Neural progenitor cell (in vitro differentiated cells): ENCODE data around the gene STK4. TPM values are rescaled to one million over a fixed set of nuclear protein-coding genes. Genes with fewer than 3 reads are reported as not detected.

Source experiments
- DNase-seq: peaks from one replicate; pipeline ENCODE4 v3.0.0-alpha.2; 2016; ENCODE audit warnings: low spot score
- H2AFZ ChIP-seq: fragments of 200-600 bp; sonication (generic); replicated peaks from 2 replicates; pipeline ENCODE4 v1.6.1; 2016; ENCODE audit warnings: antibody characterized with exemption
- H3F3A ChIP-seq: fragments of 200-600 bp; sonication (generic); 2 replicates; pipeline ENCODE4 v1.6.1; 2016; ENCODE audit warnings: antibody characterized with exemption, low read depth
- H3K27ac ChIP-seq: fragments of 200-600 bp; sonication (generic); 2 replicates; pipeline ENCODE4 v1.5.1; 2016; ENCODE audit warnings: mild to moderate bottlenecking
- H3K27me3 ChIP-seq: fragments of 200-600 bp; sonication (generic); 2 replicates; pipeline ENCODE4 v1.6.1; 2016; ENCODE audit warnings: mild to moderate bottlenecking, moderate library complexity
- H3K36me3 ChIP-seq: fragments of 200-600 bp; sonication (generic); 2 replicates; pipeline ENCODE4 v1.5.1; 2016
- H3K4me1 ChIP-seq: fragments of 200-600 bp; sonication (generic); 2 replicates; pipeline ENCODE4 v1.6.1; 2016; ENCODE audit warnings: mixed run types
- H3K4me2 ChIP-seq: fragments of 200-600 bp; sonication (generic); 2 replicates; pipeline ENCODE4 v1.6.1; 2016
- H3K4me3 ChIP-seq: fragments of 200-600 bp; sonication (generic); 2 replicates; pipeline ENCODE4 v1.5.1; 2016
- H3K79me2 ChIP-seq: fragments of 200-600 bp; sonication (generic); 2 replicates; pipeline ENCODE4 v1.6.1; 2016; ENCODE audit warnings: low read depth
- H3K9ac ChIP-seq: fragments of 200-600 bp; sonication (generic); 2 replicates; pipeline ENCODE4 v1.6.1; 2016
- H3K9me3 ChIP-seq: fragments of 200-600 bp; sonication (generic); 2 replicates; pipeline ENCODE4 v1.5.1; 2016; ENCODE audit warnings: low read depth
- H4K20me1 ChIP-seq: fragments of 200-600 bp; sonication (generic); 2 replicates; pipeline ENCODE4 v1.6.1; 2016; ENCODE audit warnings: low read depth
- H3K27ac Mint-ChIP-seq: 3 replicates; pipeline ENCODE4 v1.8.0; 2021; ENCODE audit warnings: mixed read lengths
- H3K27me3 Mint-ChIP-seq: 2 replicates; pipeline ENCODE4 v1.8.0; 2022; ENCODE audit warnings: low read depth, mild to moderate bottlenecking, inconsistent platforms, moderate library complexity, mixed read lengths; ENCODE audit not compliant: insufficient read depth
- H3K36me3 Mint-ChIP-seq: 3 replicates; pipeline ENCODE4 v1.8.0; 2021; ENCODE audit warnings: mixed read lengths
- H3K4me1 Mint-ChIP-seq: 3 replicates; pipeline ENCODE4 v1.8.0; 2021; ENCODE audit warnings: mixed read lengths
- H3K4me3 Mint-ChIP-seq: 3 replicates; pipeline ENCODE4 v1.8.0; 2021; ENCODE audit warnings: mild to moderate bottlenecking, moderate library complexity, mixed read lengths
- H3K9me3 Mint-ChIP-seq: 3 replicates; pipeline ENCODE4 v1.8.0; 2020; ENCODE audit warnings: mixed read lengths
- EZH2 ChIP-seq: fragments of 200-600 bp; sonication (generic); IDR thresholded peaks from 2 replicates; pipeline ENCODE4 v1.6.1; 2017; ENCODE audit warnings: antibody characterized with exemption, mild to moderate bottlenecking, moderate library complexity
- EZH2phosphoT487 ChIP-seq: fragments of 200-600 bp; sonication (generic); IDR thresholded peaks from 2 replicates; pipeline ENCODE4 v1.6.1; 2017; ENCODE audit warnings: antibody characterized with exemption
- total RNA-seq: library from RNA; depleted of rRNA; stranded (reverse); fragments of >200 nt; gene quantifications from 2 replicates; pipeline ENCODE4 v1.2.3, GENCODE V29; 2015; ENCODE audit warnings: low replicate concordance
- TF ChIP-seq, protein P1 (sequence below): fragments of 200-600 bp; sonication (generic); IDR thresholded peaks from 2 replicates; pipeline ENCODE4 v1.5.1; 2017; ENCODE audit warnings: antibody characterized with exemption, mild to moderate bottlenecking

Gene STK4
- total RNA-seq, 1 donor from 2014 or later = 46.1 TPM

DNA sequence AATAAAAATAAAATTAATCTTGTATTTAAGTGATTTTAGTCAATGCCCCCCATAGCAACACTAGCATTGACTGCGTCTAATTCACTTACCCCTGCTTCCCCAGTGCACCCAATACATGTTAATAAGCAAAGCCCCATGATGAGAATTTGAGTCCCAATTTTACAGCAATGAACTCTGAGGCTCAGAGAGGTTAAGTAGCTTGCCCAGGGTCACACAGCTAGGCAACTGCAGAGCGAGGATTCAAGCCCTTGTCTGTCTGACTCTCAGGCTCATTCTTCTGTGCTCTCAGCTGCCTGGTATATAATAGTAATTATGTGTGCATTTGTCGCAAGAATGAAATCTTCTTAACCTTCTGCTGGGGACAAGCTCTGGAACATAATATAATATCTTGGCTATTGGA lies 48.0 kb upstream of the STK4 start:
- Histone ChIP-seq H3K4me3 (no peak overlapping the region), H3K36me3 (no peaks in the 10 kb centered on the region), H3K4me2 (no peak overlapping the region), H3K79me2 (no peaks in the 10 kb centered on the region), H2AFZ (no peak overlapping the region), H3K27me3 (no peaks in the 10 kb centered on the region), H3K4me1 (no peaks in the 10 kb centered on the region), H4K20me1 (peaks cover 12% of the 10 kb centered on the region), H3K9ac (no peak overlapping the region), H3F3A (peaks cover 9% of the 10 kb centered on the region), H3K9me3 (no peaks in the 10 kb centered on the region), H3K27ac (no peak overlapping the region)
- no peak overlapping the region for H3K27ac Mint-ChIP-seq
- H3K27me3 Mint-ChIP-seq = no peaks in the 10 kb centered on the region
- H3K9me3 Mint-ChIP-seq = no peaks in the 10 kb centered on the region
- no peak for TF ChIP-seq EZH2
- no peak for TF ChIP-seq EZH2phosphoT487
- TF ChIP-seq, protein P1, sequence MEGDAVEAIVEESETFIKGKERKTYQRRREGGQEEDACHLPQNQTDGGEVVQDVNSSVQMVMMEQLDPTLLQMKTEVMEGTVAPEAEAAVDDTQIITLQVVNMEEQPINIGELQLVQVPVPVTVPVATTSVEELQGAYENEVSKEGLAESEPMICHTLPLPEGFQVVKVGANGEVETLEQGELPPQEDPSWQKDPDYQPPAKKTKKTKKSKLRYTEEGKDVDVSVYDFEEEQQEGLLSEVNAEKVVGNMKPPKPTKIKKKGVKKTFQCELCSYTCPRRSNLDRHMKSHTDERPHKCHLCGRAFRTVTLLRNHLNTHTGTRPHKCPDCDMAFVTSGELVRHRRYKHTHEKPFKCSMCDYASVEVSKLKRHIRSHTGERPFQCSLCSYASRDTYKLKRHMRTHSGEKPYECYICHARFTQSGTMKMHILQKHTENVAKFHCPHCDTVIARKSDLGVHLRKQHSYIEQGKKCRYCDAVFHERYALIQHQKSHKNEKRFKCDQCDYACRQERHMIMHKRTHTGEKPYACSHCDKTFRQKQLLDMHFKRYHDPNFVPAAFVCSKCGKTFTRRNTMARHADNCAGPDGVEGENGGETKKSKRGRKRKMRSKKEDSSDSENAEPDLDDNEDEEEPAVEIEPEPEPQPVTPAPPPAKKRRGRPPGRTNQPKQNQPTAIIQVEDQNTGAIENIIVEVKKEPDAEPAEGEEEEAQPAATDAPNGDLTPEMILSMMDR = no peak
- no peaks in the 10 kb centered on the region for H3K4me1 Mint-ChIP-seq
- no peak overlapping the region for H3K4me3 Mint-ChIP-seq
- no peak for DNase-seq
- peaks cover 5% of the 10 kb centered on the region for H3K36me3 Mint-ChIP-seq

DNA sequence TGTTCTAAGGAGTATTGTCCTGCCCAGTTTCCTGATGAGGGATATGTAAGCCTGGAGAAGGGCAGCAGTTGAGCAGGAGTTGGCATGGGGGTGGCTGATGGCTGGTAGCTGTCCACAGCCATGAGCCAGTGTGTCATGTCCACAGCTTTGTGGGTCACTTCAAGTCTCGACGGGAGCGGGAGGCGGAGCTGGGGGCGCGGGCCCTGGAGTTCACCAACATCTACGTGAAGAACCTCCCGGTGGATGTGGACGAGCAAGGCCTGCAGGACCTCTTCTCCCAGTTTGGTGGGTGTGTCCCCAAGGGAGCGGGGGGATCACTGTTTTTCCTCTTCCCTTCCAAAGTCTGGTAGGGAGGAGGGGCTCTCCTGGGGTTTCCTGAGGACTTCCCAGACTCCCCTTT lies 47.6 kb upstream of the STK4 start:
- H3K4me3 ChIP-seq = no peak overlapping the region
- H3K4me1 ChIP-seq = no peaks in the 10 kb centered on the region
- Mint-ChIP-seq H3K27ac (no peak overlapping the region), H3K36me3 (peaks cover 5% of the 10 kb centered on the region), H3K27me3 (no peaks in the 10 kb centered on the region), H3K9me3 (no peaks in the 10 kb centered on the region), H3K4me3 (no peak overlapping the region), H3K4me1 (no peaks in the 10 kb centered on the region)
- no peak overlapping the region for H3K9ac ChIP-seq
- H3K27ac ChIP-seq = no peak overlapping the region
- TF ChIP-seq EZH2phosphoT487 (no peak), EZH2 (no peak)
- TF ChIP-seq, protein P1 = no peak
- H3K4me2 ChIP-seq = no peak overlapping the region
- H2AFZ ChIP-seq = no peak overlapping the region
- no peaks in the 10 kb centered on the region for H3K9me3 ChIP-seq
- no peak for DNase-seq
- no peaks in the 10 kb centered on the region for H3K27me3 ChIP-seq
- H3K79me2 ChIP-seq = no peaks in the 10 kb centered on the region
- H4K20me1 ChIP-seq = peaks cover 12% of the 10 kb centered on the region
- H3K36me3 ChIP-seq = no peaks in the 10 kb centered on the region
- H3F3A ChIP-seq = peaks cover 9% of the 10 kb centered on the region

DNA sequence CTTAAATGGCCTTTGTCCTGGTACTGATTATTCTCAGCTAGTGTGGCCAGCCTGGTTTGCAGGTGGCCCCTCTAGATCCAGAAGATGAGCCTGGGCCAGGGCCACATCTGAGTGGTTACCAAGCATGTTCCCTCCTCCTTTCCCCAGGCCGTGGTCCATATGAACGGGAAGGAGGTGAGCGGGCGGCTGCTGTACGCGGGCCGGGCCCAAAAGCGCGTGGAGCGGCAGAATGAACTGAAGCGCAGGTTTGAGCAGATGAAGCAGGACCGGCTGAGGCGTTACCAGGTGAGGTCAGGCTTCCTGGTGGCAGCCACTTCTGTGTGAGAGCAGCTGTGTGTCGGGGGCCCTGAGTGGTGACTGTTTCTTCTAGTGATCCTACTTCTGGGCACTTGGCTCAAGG lies 44.9 kb upstream of the STK4 start:
- Histone ChIP-seq H3K9me3 (no peaks in the 10 kb centered on the region), H3K36me3 (no peaks in the 10 kb centered on the region), H3K79me2 (no peaks in the 10 kb centered on the region), H3K27me3 (no peaks in the 10 kb centered on the region), H3K27ac (no peak overlapping the region), H3F3A (peaks cover 2% of the 10 kb centered on the region), H3K4me2 (no peak overlapping the region), H3K4me3 (no peak overlapping the region), H4K20me1 (peaks cover 6% of the 10 kb centered on the region), H3K9ac (no peak overlapping the region), H3K4me1 (no peaks in the 10 kb centered on the region), H2AFZ (no peak overlapping the region)
- Mint-ChIP-seq H3K9me3 (no peaks in the 10 kb centered on the region), H3K4me1 (no peaks in the 10 kb centered on the region), H3K4me3 (no peak overlapping the region), H3K27ac (no peak overlapping the region), H3K36me3 (peaks cover 10% of the 10 kb centered on the region), H3K27me3 (no peaks in the 10 kb centered on the region)
- no peak for DNase-seq
- TF ChIP-seq EZH2phosphoT487 (no peak), EZH2 (no peak)
- TF ChIP-seq, protein P1 = no peak

DNA sequence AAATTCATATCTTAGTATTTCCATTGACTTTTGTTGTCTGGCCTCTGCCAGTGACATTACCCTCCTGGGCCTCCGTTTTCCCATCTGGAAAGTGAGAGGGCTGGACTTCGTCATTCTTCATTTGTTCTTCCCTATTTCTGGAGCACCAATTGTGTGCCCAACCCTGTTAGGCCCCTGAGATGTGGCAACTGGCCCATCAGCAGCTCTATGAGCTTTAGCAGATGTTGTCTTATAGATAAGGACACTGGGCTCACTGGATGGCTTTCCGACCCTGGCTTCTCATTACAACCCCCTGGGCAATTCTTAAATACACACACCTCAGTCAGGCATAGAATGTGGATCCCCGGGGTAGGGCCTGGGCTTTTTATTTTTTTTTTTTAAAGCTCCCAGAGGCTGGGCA lies 41.8 kb upstream of the STK4 start:
- Histone ChIP-seq H3K79me2 (no peaks in the 10 kb centered on the region), H3K27ac (no peak overlapping the region), H3K27me3 (no peaks in the 10 kb centered on the region), H4K20me1 (no peaks in the 10 kb centered on the region), H3K36me3 (no peaks in the 10 kb centered on the region), H3K9me3 (no peaks in the 10 kb centered on the region), H2AFZ (no peak overlapping the region), H3K4me3 (no peak overlapping the region), H3K4me2 (no peak overlapping the region), H3F3A (no peaks in the 10 kb centered on the region), H3K4me1 (no peaks in the 10 kb centered on the region), H3K9ac (no peak overlapping the region)
- Mint-ChIP-seq H3K9me3 (no peaks in the 10 kb centered on the region), H3K4me1 (no peaks in the 10 kb centered on the region), H3K4me3 (no peak overlapping the region), H3K27me3 (no peaks in the 10 kb centered on the region), H3K27ac (no peak overlapping the region), H3K36me3 (peaks cover 8% of the 10 kb centered on the region)
- DNase-seq = no peak
- TF ChIP-seq, protein P1 = no peak
- no peak for TF ChIP-seq EZH2
- no peak for TF ChIP-seq EZH2phosphoT487
